Endothelial cell of umbilical vein (primary cell): Measurements from ENCODE around the gene CARD11. TPM values are rescaled to one million over a fixed set of nuclear protein-coding genes. Genes with fewer than 3 reads are reported as not detected.

Experiments
- BruUV-seq: library from RNA; stranded (reverse); fragments of 400-500 nt; replicated peaks from 2 replicates; lab custom pipeline; 2021; lab: Mats Ljungman, UMichigan
- CTCF ChIA-PET: fragments of 300-600, 350-600 bp; sonication (Branson Sonifier 250); formaldehyde crosslinking; loops from one replicate; lab custom pipeline; 2021; ENCODE audit warnings: antibody characterized with exemption, inconsistent platforms; lab: Charles Lee
- POLR2A ChIA-PET: fragments of 300-600, 350-600 bp; sonication (Branson Sonifier 250); formaldehyde crosslinking; loops from one replicate; lab custom pipeline; 2021; ENCODE audit warnings: antibody characterized with exemption, inconsistent platforms; lab: Charles Lee
- DNase-seq: peaks from one replicate; pipeline ENCODE4 v3.0.0-alpha.2; 2011; ENCODE audit warnings: low read depth, low spot score
- FAIRE-seq: peaks from 2 replicates; lab custom pipeline; 2011; peaks lifted over from hg19 to GRCh38; lab: Jason Lieb, UNC
- H2AFZ ChIP-seq: 2 replicates; pipeline ENCODE4 v1.6.0; 2012; ENCODE audit warnings: low read depth, low read length, control low read depth, inconsistent platforms
- H3K27ac ChIP-seq: 2 replicates; pipeline ENCODE4 v1.5.1; 2011; ENCODE audit warnings: low read depth, mild to moderate bottlenecking, control low read depth, low read length, moderate library complexity; ENCODE audit not compliant: insufficient read depth
- H3K27me3 ChIP-seq, 2 experiments: 2 replicates each; pipeline versions ENCODE4 v1.6.0 to v1.6.1; 2011; ENCODE audit warnings: low read length in 2 of 2, mixed read lengths in 1 of 2; ENCODE audit not compliant: control insufficient read depth in 2 of 2, insufficient read depth in 2 of 2
- H3K36me3 ChIP-seq, 2 experiments: 2 replicates in 1 of 2; 3 replicates in 1 of 2; pipeline ENCODE4 v1.5.1; 2011; ENCODE audit warnings: low read length in 2 of 2, mild to moderate bottlenecking in 1 of 2, moderate library complexity in 1 of 2; ENCODE audit not compliant: control insufficient read depth in 2 of 2, insufficient read depth in 2 of 2; ENCODE audit errors: extremely low read depth in 1 of 2
- H3K4me1 ChIP-seq: 3 replicates; pipeline ENCODE4 v1.5.1; 2011; ENCODE audit warnings: mild to moderate bottlenecking, low read length; ENCODE audit not compliant: control insufficient read depth, insufficient read depth; ENCODE audit errors: extremely low read depth
- H3K4me2 ChIP-seq: 2 replicates; pipeline ENCODE4 v1.6.1; 2011; ENCODE audit warnings: low read length, control low read depth, mixed read lengths; ENCODE audit not compliant: insufficient read depth
- H3K4me3 ChIP-seq, 3 experiments: fragments of 200-600 bp in 1 of 3; sonication (generic), shearing (Covaris generic) in 1 of 3; replicated peaks in 1 of 3; 2 replicates each; pipeline ENCODE4 v1.5.1; 2011 to 2016; ENCODE audit warnings: control low read depth in 3 of 3, low read length in 3 of 3, mild to moderate bottlenecking in 2 of 3, inconsistent platforms in 1 of 3, low read depth in 1 of 3, moderate library complexity in 1 of 3; ENCODE audit not compliant: insufficient read depth in 1 of 3
- H3K79me2 ChIP-seq: 2 replicates; pipeline ENCODE4 v1.6.0; 2012; ENCODE audit warnings: low read length, inconsistent platforms; ENCODE audit not compliant: control insufficient read depth, insufficient read depth
- H3K9ac ChIP-seq: replicated peaks from 2 replicates; pipeline ENCODE3; 2011; ENCODE audit warnings: low read length, control low read depth; ENCODE audit not compliant: insufficient read depth; ENCODE audit errors: extremely low read depth
- H3K9me1 ChIP-seq: replicated peaks from 3 replicates; pipeline ENCODE4 v1.6.0; 2011; ENCODE audit warnings: mild to moderate bottlenecking, low read length; ENCODE audit not compliant: control insufficient read depth, insufficient read depth; ENCODE audit errors: extremely low read depth
- H3K9me3 ChIP-seq: replicated peaks from 2 replicates; pipeline ENCODE4 v1.5.1; 2012; ENCODE audit warnings: low read length, inconsistent platforms; ENCODE audit not compliant: control insufficient read depth, insufficient read depth
- H4K20me1 ChIP-seq: replicated peaks from 2 replicates; pipeline ENCODE3; 2011; ENCODE audit warnings: mild to moderate bottlenecking, low read length; ENCODE audit not compliant: control insufficient read depth, insufficient read depth; ENCODE audit errors: extremely low read depth
- EZH2 ChIP-seq: IDR thresholded peaks from 2 replicates; pipeline ENCODE4 v1.6.1; 2012; ENCODE audit warnings: borderline replicate concordance, low read depth, mild to moderate bottlenecking, moderate library complexity, low read length, inconsistent platforms; ENCODE audit not compliant: severe bottlenecking
- FOS ChIP-seq: IDR thresholded peaks from 2 replicates; pipeline ENCODE4 v1.6.1; 2011; ENCODE audit warnings: mild to moderate bottlenecking, low read length, moderate library complexity, borderline replicate concordance; ENCODE audit not compliant: insufficient read depth
- GATA2 ChIP-seq: IDR thresholded peaks from 2 replicates; pipeline ENCODE4 v1.7.0; 2011; ENCODE audit warnings: low read depth, mild to moderate bottlenecking, moderate library complexity, mixed read lengths, low read length; ENCODE audit not compliant: insufficient read length, insufficient read depth
- JUN ChIP-seq: IDR thresholded peaks from 2 replicates; pipeline ENCODE4 v1.6.1; 2011; ENCODE audit warnings: borderline replicate concordance, low read depth; ENCODE audit not compliant: insufficient read length, insufficient read depth
- MAX ChIP-seq: IDR thresholded peaks from 2 replicates; pipeline ENCODE4 v1.6.1; 2011; ENCODE audit not compliant: insufficient read depth, insufficient read length
- MYC ChIP-seq: IDR thresholded peaks from one replicate; pipeline ENCODE4 v1.6.1; 2011; ENCODE audit warnings: mild to moderate bottlenecking, low read depth, low read length
- POLR2A ChIP-seq: IDR thresholded peaks from 2 replicates; pipeline ENCODE4 v1.6.1; 2012; ENCODE audit warnings: low read depth, mild to moderate bottlenecking, control low read depth, low read length
- POLR2AphosphoS5 ChIP-seq: IDR thresholded peaks from 2 replicates; pipeline ENCODE4 v1.6.1; 2012; ENCODE audit warnings: low read depth, mild to moderate bottlenecking, control low read depth, low read length, moderate library complexity; ENCODE audit not compliant: insufficient read depth
- dilution Hi-C: fragments of 300-500 bp; cut with MboI; formaldehyde crosslinking; loops from one replicate; pipeline ENCODE4 v1.15.0; 2019; ENCODE audit warnings: low sequenced_read_pairs; ENCODE audit not compliant: extremely low pct_ligation_motif_present
- intact Hi-C: fragments of 100-400 bp; cut with micrococcal nuclease; formaldehyde crosslinking; loops from one replicate; pipeline ENCODE4 v1.10.0; 2022
- polyA plus RNA-seq, 4 experiments: library from polyadenylated mRNA; depleted of rRNA in 3 of 4; stranded (reverse) in 3 of 4; unstranded in 1 of 4; fragments of >200 nt; gene quantifications; 2 replicates each; pipeline versions ENCODE4 v1.2.1 to v1.2.3, GENCODE V29; 2011 to 2012; ENCODE audit warnings: missing spikeins in 1 of 4
- total RNA-seq: library from RNA; stranded (reverse); gene quantifications from 2 replicates; pipeline ENCODE4 v1.2.3, GENCODE V29; 2021
- TF ChIP-seq, protein P1 (sequence below), 2 donors: IDR thresholded peaks; 1 replicate in 1 of 2; 2 replicates in 1 of 2; pipeline ENCODE4 v1.5.1; 2011; ENCODE audit warnings: low read length in 2 of 2, mild to moderate bottlenecking in 2 of 2, moderate library complexity in 2 of 2, control low read depth in 1 of 2, inconsistent platforms in 1 of 2, low read depth in 1 of 2; ENCODE audit not compliant: insufficient read depth in 1 of 2; ENCODE audit errors: extremely low read depth in 1 of 2

CARD11 gene
- total and polyA plus RNA-seq, 2 donors (not counting 3 experiments of a cell fraction or from before 2014, with no cell fraction given): 20.4 to 41.8 TPM

GRCh38 chr7:2979201-2979631 lies 64.5 kb downstream of the CARD11 start:
- intact Hi-C loops: no loop called here
- Histone ChIP-seq H3K9me1 (no peaks in the 10 kb centered on the region), H3K9ac (no peak overlapping the region), H3K9me3 (no peaks in the 10 kb centered on the region), H3K27me3 (no peaks in the 10 kb centered on the region), H3K4me3 (no peak overlapping the region), H4K20me1 (no peaks in the 10 kb centered on the region), H3K36me3 (no peaks in the 10 kb centered on the region), H3K79me2 (no peaks in the 10 kb centered on the region), H3K4me1 (no peaks in the 10 kb centered on the region), H3K4me2 (no peak overlapping the region), H2AFZ (no peak overlapping the region), H3K27ac (no peak overlapping the region)
- TF ChIP-seq FOS: no peak
- TF ChIP-seq POLR2AphosphoS5: no peak
- TF ChIP-seq, protein P1, sequence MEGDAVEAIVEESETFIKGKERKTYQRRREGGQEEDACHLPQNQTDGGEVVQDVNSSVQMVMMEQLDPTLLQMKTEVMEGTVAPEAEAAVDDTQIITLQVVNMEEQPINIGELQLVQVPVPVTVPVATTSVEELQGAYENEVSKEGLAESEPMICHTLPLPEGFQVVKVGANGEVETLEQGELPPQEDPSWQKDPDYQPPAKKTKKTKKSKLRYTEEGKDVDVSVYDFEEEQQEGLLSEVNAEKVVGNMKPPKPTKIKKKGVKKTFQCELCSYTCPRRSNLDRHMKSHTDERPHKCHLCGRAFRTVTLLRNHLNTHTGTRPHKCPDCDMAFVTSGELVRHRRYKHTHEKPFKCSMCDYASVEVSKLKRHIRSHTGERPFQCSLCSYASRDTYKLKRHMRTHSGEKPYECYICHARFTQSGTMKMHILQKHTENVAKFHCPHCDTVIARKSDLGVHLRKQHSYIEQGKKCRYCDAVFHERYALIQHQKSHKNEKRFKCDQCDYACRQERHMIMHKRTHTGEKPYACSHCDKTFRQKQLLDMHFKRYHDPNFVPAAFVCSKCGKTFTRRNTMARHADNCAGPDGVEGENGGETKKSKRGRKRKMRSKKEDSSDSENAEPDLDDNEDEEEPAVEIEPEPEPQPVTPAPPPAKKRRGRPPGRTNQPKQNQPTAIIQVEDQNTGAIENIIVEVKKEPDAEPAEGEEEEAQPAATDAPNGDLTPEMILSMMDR (IDR thresholded peaks at IDR 0.05; ENCODE audit: extremely low read depth in 1 of 2, insufficient read depth in 1 of 2, low read depth in 1 of 2, low read length in 2 of 2): no peak
- no peak for TF ChIP-seq MAX
- TF ChIP-seq POLR2A: no peak
- no peak for TF ChIP-seq EZH2
- TF ChIP-seq GATA2: no peak
- no peak for TF ChIP-seq MYC
- TF ChIP-seq JUN: no peak
- dilution Hi-C loops: no loop called here
- ChIA-PET CTCF (no interaction called here), POLR2A (no interaction called here)
- BruUV-seq: no TSS peak
- no peak for FAIRE-seq
- DNase-seq: no peak
